ENCODE measurements around the gene MYH10.

Gene MYH10

DNA sequence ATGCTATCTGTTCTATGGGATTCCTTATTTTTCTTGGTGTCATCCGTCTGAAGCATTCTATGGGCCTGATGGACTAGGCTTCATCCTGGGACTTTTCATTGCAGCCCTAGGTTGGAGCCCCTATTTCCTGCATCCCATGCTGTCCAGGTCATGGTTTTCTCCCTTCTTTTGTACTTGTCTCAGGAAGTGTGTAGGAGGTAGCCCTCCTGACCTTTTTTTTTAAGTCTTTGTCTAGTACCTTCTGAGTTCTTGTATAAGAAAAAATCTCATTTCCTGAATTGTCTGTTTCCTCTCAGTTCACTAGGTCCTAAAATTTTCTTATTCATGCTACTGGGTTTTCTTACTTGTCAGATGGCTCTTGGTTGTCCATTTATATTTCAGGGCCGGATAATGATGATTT is 188.8 kb downstream of the MYH10 start:
- no peak for DNase-seq

DNA sequence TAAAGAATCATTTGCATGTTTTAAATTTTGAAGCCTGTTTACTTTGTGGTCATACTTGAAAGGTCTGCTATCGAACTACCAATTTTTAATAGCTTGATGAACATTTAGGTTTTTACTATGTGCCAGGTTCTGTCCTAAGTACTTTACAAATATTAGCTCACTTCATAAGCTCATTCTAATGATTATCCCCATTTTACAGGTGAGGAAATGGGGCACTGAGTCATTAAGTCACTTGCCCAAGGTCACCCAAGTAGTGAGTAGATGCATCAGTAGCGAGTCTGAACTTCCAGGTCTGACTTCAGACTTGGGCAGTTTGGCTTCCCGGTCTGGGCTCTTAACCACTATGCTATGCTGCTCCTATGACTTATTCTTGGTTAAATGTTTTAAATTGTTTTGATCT is 190.8 kb downstream of the MYH10 start:
- DNase-seq, result no peak

GRCh38 chr17:8438441-8438840 is 192.1 kb downstream of the MYH10 start:
- no peak for DNase-seq

DNA sequence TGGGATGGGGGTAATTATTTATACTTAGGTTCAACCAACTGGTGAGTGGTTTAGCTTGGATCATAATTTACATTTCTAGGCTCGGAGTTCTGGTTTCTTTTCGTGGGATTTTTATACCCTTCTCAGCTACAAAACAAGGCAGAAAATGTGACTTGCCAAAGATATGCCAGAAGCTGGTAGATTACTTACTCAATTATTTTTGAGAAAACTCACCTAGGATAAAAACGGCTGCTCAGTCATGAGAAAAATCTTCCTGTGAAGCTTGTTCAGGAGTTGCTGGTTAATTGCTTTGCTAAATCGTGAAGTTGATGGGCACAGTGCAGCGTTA is 193.7 kb downstream of the MYH10 start:
- no peak for DNase-seq

DNA sequence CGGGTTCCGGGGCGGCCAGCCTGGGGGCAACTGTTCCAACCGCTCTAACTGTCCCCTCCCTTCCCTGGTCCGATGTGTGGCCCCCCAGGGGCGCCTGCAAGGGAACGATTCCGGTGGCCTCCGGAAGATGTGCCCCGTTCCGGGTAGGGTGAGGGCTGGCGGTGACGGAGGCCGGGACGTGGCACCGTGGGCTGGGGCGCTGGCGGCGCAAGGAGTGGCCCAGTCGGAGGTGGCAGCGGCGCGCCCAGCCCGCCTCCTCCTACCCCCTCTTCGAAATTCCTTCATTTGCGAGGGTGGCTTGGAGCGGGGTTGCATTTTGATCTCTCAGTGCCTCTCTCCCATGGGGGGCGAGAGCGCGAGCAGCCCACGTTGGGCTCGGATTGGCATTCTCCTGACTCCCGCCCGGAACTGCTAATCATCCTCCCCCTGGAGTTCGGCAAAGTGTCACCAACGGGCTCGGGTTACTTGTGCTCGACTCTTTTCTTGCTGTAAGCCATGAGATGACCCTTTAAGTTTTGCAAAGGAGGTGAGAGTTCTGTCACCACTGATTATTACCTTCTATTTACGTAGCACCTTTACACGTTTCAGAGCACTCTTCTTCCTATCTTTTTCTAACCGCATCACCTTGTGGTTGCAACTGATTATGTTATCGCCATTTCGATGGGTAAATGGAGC is 194.2 kb downstream of the MYH10 start:
- peak; percentile 71 for DNase-seq

DNA sequence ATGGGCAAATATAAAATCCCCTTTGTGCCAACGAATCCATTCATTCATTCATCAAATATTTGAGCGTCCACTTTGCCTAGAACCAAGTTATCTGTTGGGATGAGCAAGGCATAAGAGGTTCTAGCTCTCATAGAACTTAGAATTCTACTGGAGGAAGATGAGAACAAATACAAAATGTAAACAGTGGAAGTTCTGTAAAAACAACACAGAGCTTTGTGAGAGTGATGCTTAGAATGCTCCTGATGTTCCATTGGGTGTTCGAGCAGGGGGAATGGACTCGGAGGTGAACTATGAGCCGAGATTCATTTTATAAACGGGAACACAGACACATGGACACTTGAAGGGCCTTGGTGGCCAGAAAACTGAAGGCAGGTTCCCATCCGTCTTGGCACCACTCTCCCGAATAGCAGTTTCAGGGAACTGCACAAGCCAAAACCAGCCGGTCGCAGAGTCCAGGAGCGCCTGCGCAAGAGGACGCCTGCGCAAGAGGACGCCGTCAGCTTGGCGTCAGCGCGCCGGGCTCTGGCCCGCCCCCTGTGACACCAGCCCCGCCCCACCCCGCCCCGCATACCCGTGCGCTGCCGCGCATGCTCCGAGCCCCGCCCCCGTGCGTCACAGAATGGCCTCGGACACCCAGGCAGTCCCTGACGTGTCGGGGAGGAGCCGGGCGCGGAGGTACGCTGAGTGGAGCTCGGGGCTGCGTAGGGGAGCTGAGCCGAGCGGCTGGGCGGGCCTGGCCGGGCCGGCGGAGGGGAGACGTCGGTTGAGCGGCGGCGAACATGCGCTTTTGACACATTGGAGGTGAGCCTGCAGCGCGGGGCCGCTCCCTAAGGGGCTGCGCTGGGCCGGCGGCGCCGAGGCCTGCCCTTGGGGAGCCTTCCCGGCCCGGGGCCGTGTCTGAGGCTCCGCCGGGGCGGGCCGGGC is 195.0 kb downstream of the MYH10 start, which contains the start of gene NDEL1:
Gene NDEL1, plus strand, starts transcription at position 640 of the 924 bp plus-strand sequence. CDS start 8,388 bp downstream, outside the sequence.
- peak; percentile 98 for DNase-seq

- no peak for DNase-seq
Observed at GRCh38 chr17:8430966-8431365, 199.6 kb downstream of the MYH10 start.

DNA sequence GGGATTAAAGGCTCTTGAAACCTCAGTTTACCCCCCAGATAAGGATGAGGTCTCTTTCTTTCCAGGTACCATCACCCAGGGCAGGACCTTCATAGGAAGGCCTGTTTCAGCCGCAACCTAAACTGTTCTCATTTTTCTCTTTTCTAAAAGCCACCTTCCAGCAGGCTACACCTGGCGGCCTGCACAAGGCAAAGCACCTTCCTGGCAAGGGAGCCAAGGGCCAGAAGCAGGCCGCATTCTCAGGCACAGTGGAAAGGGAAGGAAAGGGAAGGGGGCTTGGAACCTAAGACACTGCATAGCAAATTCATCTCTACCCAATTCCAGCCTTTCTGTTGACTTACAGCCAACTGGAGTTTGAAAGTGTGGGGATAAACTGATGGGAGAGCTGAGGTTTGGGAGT is 203.7 kb downstream of the MYH10 start:
- no peak for DNase-seq

DNA sequence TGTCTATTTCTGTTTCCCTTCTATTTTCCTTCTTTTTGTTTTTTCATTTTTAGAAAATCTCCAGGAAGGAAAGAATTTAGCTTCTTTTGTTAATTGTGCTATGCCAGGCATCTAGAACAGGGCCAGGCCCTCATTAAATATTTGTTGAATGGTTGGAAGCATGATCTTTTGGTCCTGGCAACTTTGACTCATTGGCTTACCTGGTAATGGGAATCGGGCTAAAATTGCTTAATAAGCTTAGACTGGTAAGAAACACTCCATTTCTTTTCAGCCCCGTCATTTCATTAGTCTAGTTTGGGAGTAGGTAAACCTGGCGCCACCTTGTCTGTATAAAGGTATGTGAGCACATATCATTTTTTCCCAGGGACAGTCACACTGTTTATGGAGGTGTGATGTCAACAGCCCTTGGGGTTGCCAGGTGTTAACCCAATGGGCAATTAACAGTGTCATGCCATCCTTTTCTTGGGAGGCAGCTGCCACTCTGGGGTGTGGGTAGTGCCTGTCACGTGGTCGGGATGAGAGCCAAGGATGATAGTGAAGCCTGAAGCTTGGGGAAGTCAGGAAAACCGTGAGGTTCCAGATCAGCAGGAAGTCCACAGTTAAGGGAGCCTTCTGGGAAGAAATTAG is 204.3 kb downstream of the MYH10 start:
- DNase-seq, result no peak
